OCI-LY7 (cell line): Measurements from ENCODE around the gene PRSS38. TPM values are rescaled to one million over a fixed set of nuclear protein-coding genes. Genes with fewer than 3 reads are reported as not detected.

Experiments used
- BruUV-seq: library from RNA; stranded (reverse); fragments of 400-500 nt; replicated peaks from 2 replicates; lab custom pipeline; 2021; lab: Mats Ljungman, UMichigan
- CTCF ChIA-PET: fragments of 300-600 bp; sonication (Branson Sonifier 250); formaldehyde crosslinking; loops from one replicate; lab custom pipeline; 2022; ENCODE audit warnings: antibody characterized with exemption; ENCODE audit not compliant: unreplicated experiment; lab: Charles Lee
- POLR2A ChIA-PET: fragments of 300-600 bp; sonication (Branson Sonifier 250); formaldehyde crosslinking; loops from one replicate; lab custom pipeline; 2022; ENCODE audit warnings: antibody characterized with exemption; lab: Charles Lee
- DNase-seq: peaks from one replicate; pipeline ENCODE4 v3.0.0-alpha.2; 2015; ENCODE audit warnings: low spot score
- H2AFZ ChIP-seq: fragments of 200-600 bp; sonication (generic), shearing (Covaris generic); 2 replicates; pipeline ENCODE4 v1.6.1; 2014; ENCODE audit warnings: mild to moderate bottlenecking, antibody characterized with exemption, low read length, moderate library complexity
- H3K27ac ChIP-seq: fragments of 200-600 bp; sonication (generic); 2 replicates; pipeline ENCODE4 v1.5.1; 2014; ENCODE audit warnings: mixed run types, low read depth, mild to moderate bottlenecking, moderate library complexity, low read length, inconsistent platforms; ENCODE audit not compliant: poor library complexity, severe bottlenecking
- H3K36me3 ChIP-seq: fragments of 200-600 bp; sonication (generic); 2 replicates; pipeline ENCODE4 v1.6.1; 2014; ENCODE audit warnings: mild to moderate bottlenecking, antibody characterized with exemption, low read length, moderate library complexity, mixed read lengths; ENCODE audit not compliant: insufficient read depth
- H3K4me1 ChIP-seq: fragments of 200-600 bp; sonication (generic); 2 replicates; pipeline ENCODE4 v1.5.1; 2014; ENCODE audit warnings: mild to moderate bottlenecking, low read length; ENCODE audit not compliant: insufficient read depth, poor library complexity, severe bottlenecking
- H3K4me2 ChIP-seq: fragments of 200-600 bp; sonication (generic); 2 replicates; pipeline ENCODE4 v1.6.1; 2014; ENCODE audit warnings: mild to moderate bottlenecking, low read length
- H3K4me3 ChIP-seq: fragments of 200-600 bp; sonication (generic); 2 replicates; pipeline ENCODE4 v1.5.1; 2014; ENCODE audit warnings: mild to moderate bottlenecking, low read depth, low read length; ENCODE audit not compliant: poor library complexity, severe bottlenecking
- H3K79me2 ChIP-seq: fragments of 200-600 bp; sonication (generic); 2 replicates; pipeline ENCODE4 v1.6.1; 2016; ENCODE audit warnings: low read depth, mild to moderate bottlenecking, low read length, moderate library complexity, mixed read lengths; ENCODE audit not compliant: insufficient read depth
- H3K9me2 ChIP-seq: fragments of 200-600 bp; sonication (generic); 2 replicates; pipeline ENCODE4 v1.6.1; 2016; ENCODE audit warnings: mild to moderate bottlenecking, low read length, mixed read lengths; ENCODE audit not compliant: insufficient read depth
- H3K9me3 ChIP-seq: fragments of 200-600 bp; sonication (generic); 2 replicates; pipeline ENCODE4 v1.6.1; 2014; ENCODE audit warnings: mild to moderate bottlenecking, mixed run types, low read length, mixed read lengths
- H4K20me1 ChIP-seq: fragments of 200-600 bp; sonication (generic); 2 replicates; pipeline ENCODE4 v1.6.1; 2014; ENCODE audit warnings: mild to moderate bottlenecking, antibody characterized with exemption, low read length, moderate library complexity, mixed read lengths; ENCODE audit not compliant: insufficient read depth
- EZH2phosphoT487 ChIP-seq: fragments of 200-600 bp; sonication (generic); IDR thresholded peaks from 2 replicates; pipeline ENCODE4 v1.6.1; 2018; ENCODE audit warnings: low read depth, borderline replicate concordance, mild to moderate bottlenecking, mixed run types, antibody characterized with exemption, low read length, moderate library complexity, mixed read lengths
- intact Hi-C: fragments of 100-400 bp; cut with micrococcal nuclease; formaldehyde crosslinking; loops from one replicate; pipeline ENCODE4 v1.10.0; 2022; ENCODE audit not compliant: unreplicated experiment
- total RNA-seq, 2 experiments: library from RNA; depleted of rRNA in 1 of 2; stranded (reverse); fragments of >200 nt in 1 of 2; shearing (Covaris generic) in 1 of 2; gene quantifications; 2 replicates each; pipeline ENCODE4 v1.2.3, GENCODE V29; 2014 to 2022
- TF ChIP-seq, protein P1 (sequence below): fragments of 200-600 bp; sonication (generic); conservative IDR thresholded peaks from 2 replicates; pipeline ENCODE4 v1.5.1; 2014; ENCODE audit warnings: mild to moderate bottlenecking, antibody characterized with exemption, low read length, moderate library complexity, mixed read lengths

PRSS38 gene
- total RNA-seq, 2 experiments from 2014 or later, result not detected

DNA sequence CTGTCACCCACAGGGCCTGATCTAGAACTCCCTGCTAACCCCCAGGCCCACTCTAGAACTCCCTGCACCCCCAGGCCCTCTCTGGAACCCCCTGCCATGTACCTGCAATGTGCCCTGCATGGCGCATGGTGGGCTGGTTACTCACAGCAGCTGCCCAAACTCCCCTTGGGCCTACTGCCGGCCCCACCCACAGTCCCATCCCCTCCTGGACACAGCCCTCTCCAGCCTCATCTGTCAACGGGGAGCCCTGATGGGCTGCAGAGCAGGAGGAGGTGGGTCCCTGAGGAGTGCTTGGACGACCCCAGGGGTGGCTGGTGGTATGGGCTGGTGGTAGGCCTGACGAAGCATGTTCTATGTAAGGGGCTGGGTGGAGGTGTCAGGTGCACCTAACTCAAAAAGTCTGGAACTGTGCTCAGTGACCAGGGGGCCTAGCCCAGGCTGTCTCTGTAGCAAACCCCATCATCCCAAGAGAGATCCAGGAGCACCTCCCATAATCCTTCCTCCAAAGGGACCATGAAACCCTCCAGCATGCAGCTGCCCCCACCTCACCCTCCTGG, 19.0 kb upstream of the PRSS38 start:
- Histone ChIP-seq H3K9me2 (no peaks in the 10 kb centered on the region), H4K20me1 (no peaks in the 10 kb centered on the region), H3K4me1 (no peaks in the 10 kb centered on the region), H3K4me2 (no peak overlapping the region), H3K9me3 (no peaks in the 10 kb centered on the region), H3K79me2 (no peaks in the 10 kb centered on the region), H3K36me3 (no peaks in the 10 kb centered on the region), H3K4me3 (no peak overlapping the region), H3K27ac (no peak overlapping the region), H2AFZ (no peak overlapping the region)
- DNase-seq, result no peak
- TF ChIP-seq EZH2phosphoT487, result no peak
- TF ChIP-seq, protein P1, sequence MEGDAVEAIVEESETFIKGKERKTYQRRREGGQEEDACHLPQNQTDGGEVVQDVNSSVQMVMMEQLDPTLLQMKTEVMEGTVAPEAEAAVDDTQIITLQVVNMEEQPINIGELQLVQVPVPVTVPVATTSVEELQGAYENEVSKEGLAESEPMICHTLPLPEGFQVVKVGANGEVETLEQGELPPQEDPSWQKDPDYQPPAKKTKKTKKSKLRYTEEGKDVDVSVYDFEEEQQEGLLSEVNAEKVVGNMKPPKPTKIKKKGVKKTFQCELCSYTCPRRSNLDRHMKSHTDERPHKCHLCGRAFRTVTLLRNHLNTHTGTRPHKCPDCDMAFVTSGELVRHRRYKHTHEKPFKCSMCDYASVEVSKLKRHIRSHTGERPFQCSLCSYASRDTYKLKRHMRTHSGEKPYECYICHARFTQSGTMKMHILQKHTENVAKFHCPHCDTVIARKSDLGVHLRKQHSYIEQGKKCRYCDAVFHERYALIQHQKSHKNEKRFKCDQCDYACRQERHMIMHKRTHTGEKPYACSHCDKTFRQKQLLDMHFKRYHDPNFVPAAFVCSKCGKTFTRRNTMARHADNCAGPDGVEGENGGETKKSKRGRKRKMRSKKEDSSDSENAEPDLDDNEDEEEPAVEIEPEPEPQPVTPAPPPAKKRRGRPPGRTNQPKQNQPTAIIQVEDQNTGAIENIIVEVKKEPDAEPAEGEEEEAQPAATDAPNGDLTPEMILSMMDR, result no peak
- no TSS peak for BruUV-seq
- ChIA-PET POLR2A (no interaction called here), CTCF (no interaction called here)
- intact Hi-C loops, result no loop called here

DNA sequence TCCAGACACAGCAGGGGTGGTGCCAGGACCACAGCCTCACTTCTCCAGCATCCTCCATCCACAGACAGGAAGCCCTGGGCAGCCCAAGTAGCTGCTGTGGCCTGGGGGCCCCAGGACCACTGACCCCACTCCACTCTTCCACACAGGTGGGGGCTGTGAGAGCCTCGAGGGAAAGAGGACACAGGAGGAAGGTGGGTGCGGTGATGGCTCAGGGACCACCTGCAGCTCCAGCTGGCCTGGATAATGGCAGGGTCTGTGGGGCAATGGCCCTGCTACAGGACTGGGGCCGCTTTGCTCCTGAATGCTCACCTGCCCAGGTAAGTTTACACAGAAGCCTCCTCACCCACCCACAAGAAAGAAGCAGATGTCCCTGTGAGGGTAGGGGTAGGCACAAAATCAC, 18.3 kb upstream of the PRSS38 start:
- Histone ChIP-seq H4K20me1 (no peaks in the 10 kb centered on the region), H3K4me2 (no peak overlapping the region), H3K27ac (no peak overlapping the region), H3K36me3 (no peaks in the 10 kb centered on the region), H3K9me2 (no peaks in the 10 kb centered on the region), H2AFZ (no peak overlapping the region), H3K4me3 (no peak overlapping the region), H3K79me2 (no peaks in the 10 kb centered on the region), H3K9me3 (no peaks in the 10 kb centered on the region), H3K4me1 (no peaks in the 10 kb centered on the region)
- no TSS peak for BruUV-seq
- intact Hi-C loops, result no loop called here
- DNase-seq, result no peak
- TF ChIP-seq EZH2phosphoT487, result no peak
- TF ChIP-seq, protein P1, result no peak
- ChIA-PET CTCF (no interaction called here), POLR2A (no interaction called here)

DNA sequence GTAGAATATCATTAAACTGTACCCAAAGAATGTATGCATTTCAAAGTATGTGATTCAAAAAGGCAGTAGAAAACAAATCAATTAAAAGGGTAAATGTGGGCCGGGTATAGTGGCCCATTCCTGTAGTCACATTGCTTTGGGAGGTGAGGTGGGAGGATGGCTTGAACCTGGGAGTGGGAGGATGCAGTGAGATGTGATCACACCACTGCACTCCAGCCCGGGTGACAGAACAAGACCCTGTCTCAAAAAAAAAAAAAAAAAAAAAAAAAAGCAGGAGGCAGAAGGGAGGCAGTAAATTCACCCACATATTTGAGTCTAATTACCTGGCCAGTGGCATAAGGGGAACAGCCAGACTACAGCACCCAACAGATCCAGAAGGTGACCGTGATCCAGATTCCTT, 17.9 kb upstream of the PRSS38 start:
- Histone ChIP-seq H3K4me3 (no peak overlapping the region), H3K9me2 (no peaks in the 10 kb centered on the region), H3K27ac (no peak overlapping the region), H3K36me3 (no peaks in the 10 kb centered on the region), H4K20me1 (no peaks in the 10 kb centered on the region), H3K9me3 (no peaks in the 10 kb centered on the region), H3K79me2 (no peaks in the 10 kb centered on the region), H2AFZ (no peak overlapping the region), H3K4me2 (no peak overlapping the region), H3K4me1 (no peaks in the 10 kb centered on the region)
- intact Hi-C loops, result no loop called here
- no TSS peak for BruUV-seq
- DNase-seq, result no peak
- ChIA-PET CTCF (no interaction called here), POLR2A (no interaction called here)
- TF ChIP-seq, protein P1, result no peak
- no peak for TF ChIP-seq EZH2phosphoT487
